GM23338 (cell line): ENCODE results near the gene MTMR6. TPM values are rescaled to one million over a fixed set of nuclear protein-coding genes. Genes with fewer than 3 reads are reported as not detected.

Source experiments
- ATAC-seq: fragments of 200-7000 bp; cut with Tn5 transposase; 3 replicates; pipeline ENCODE4 v1.9.1; 2020
- DNase-seq: peaks from one replicate; pipeline ENCODE4 v3.0.0-alpha.2; 2015; ENCODE audit warnings: low spot score
- H2AFZ ChIP-seq: fragments of 200-600 bp; sonication (generic); 2 replicates; pipeline ENCODE4 v1.8.0; 2016; ENCODE audit warnings: antibody characterized with exemption, mild to moderate bottlenecking, moderate library complexity
- H3F3A ChIP-seq: fragments of 200-600 bp; sonication (generic); replicated peaks from 2 replicates; pipeline ENCODE4 v1.8.0; 2017; ENCODE audit warnings: antibody characterized with exemption, mixed run types, low read depth
- H3K27ac ChIP-seq: fragments of 200-600 bp; sonication (generic); 2 replicates; pipeline ENCODE4 v1.6.1; 2016; ENCODE audit warnings: low read depth
- H3K27me3 ChIP-seq: fragments of 200-600 bp; sonication (generic); 2 replicates; pipeline ENCODE4 v1.8.0; 2016; ENCODE audit warnings: mild to moderate bottlenecking, mixed run types, moderate library complexity; ENCODE audit not compliant: insufficient read depth
- H3K36me3 ChIP-seq: fragments of 200-600 bp; sonication (generic); 2 replicates; pipeline ENCODE4 v1.8.0; 2016; ENCODE audit warnings: mild to moderate bottlenecking; ENCODE audit not compliant: insufficient read depth
- H3K4me1 ChIP-seq: fragments of 200-600 bp; sonication (generic); 2 replicates; pipeline ENCODE4 v1.8.0; 2016; ENCODE audit warnings: mild to moderate bottlenecking, moderate library complexity; ENCODE audit not compliant: insufficient read depth
- H3K4me2 ChIP-seq: fragments of 200-600 bp; sonication (generic); 2 replicates; pipeline ENCODE4 v1.7.1; 2017; ENCODE audit warnings: mixed run types
- H3K4me3 ChIP-seq: fragments of 200-600 bp; sonication (generic); 2 replicates; pipeline ENCODE4 v1.6.1; 2016; ENCODE audit warnings: mixed run types
- H3K79me2 ChIP-seq: fragments of 200-600 bp; sonication (generic); replicated peaks from 2 replicates; pipeline ENCODE4 v1.8.0; 2017; ENCODE audit warnings: mild to moderate bottlenecking; ENCODE audit not compliant: insufficient read depth
- H3K9me2 ChIP-seq: fragments of 200-600 bp; sonication (generic); 2 replicates; pipeline ENCODE4 v1.8.0; 2017; ENCODE audit not compliant: insufficient read depth
- H4K20me1 ChIP-seq: fragments of 200-600 bp; sonication (generic); replicated peaks from 2 replicates; pipeline ENCODE4 v1.8.0; 2017; ENCODE audit warnings: mild to moderate bottlenecking; ENCODE audit not compliant: insufficient read depth
- H3K27ac Mint-ChIP-seq: 2 replicates; pipeline ENCODE4 v1.8.0; 2020; ENCODE audit warnings: inconsistent platforms, mild to moderate bottlenecking, moderate library complexity, mixed read lengths
- H3K27me3 Mint-ChIP-seq: 3 replicates; pipeline ENCODE4 v1.8.0; 2022; ENCODE audit warnings: low read depth, mild to moderate bottlenecking, moderate library complexity, mixed read lengths, inconsistent platforms; ENCODE audit not compliant: insufficient read depth, poor library complexity
- H3K36me3 Mint-ChIP-seq: 3 replicates; pipeline ENCODE4 v1.8.0; 2021; ENCODE audit warnings: low read depth, mild to moderate bottlenecking, inconsistent platforms, moderate library complexity, mixed read lengths
- H3K4me1 Mint-ChIP-seq: 3 replicates; pipeline ENCODE4 v1.8.0; 2020; ENCODE audit warnings: mild to moderate bottlenecking, inconsistent platforms, mixed read lengths
- H3K4me3 Mint-ChIP-seq: 3 replicates; pipeline ENCODE4 v1.8.0; 2021; ENCODE audit warnings: moderate library complexity, mild to moderate bottlenecking, inconsistent platforms, mixed read lengths
- H3K9me3 Mint-ChIP-seq: 3 replicates; pipeline ENCODE4 v1.8.0; 2020; ENCODE audit warnings: moderate library complexity, mild to moderate bottlenecking, inconsistent platforms, mixed read lengths
- CREB1 ChIP-seq: fragments of 250-450 bp; sonication (Bioruptor Pico); IDR thresholded peaks from 2 replicates; pipeline ENCODE4 v1.5.0; 2020; ENCODE audit warnings: low read depth, mild to moderate bottlenecking, moderate library complexity
- EZH2 ChIP-seq: fragments of 200-600 bp; sonication (generic); IDR thresholded peaks from one replicate; pipeline ENCODE4 v1.8.0; 2017; ENCODE audit warnings: antibody characterized with exemption, mild to moderate bottlenecking, low read depth; ENCODE audit not compliant: unreplicated experiment
- EZH2phosphoT487 ChIP-seq: fragments of 200-600 bp; sonication (generic); IDR thresholded peaks from one replicate; pipeline ENCODE4 v1.8.1; 2018; ENCODE audit warnings: antibody characterized with exemption; ENCODE audit not compliant: unreplicated experiment
- JUNB ChIP-seq: IDR thresholded peaks from one replicate; pipeline ENCODE4 v1.6.1; 2016; ENCODE audit warnings: antibody characterized with exemption; ENCODE audit not compliant: unreplicated experiment
- NANOG ChIP-seq: IDR thresholded peaks from 2 replicates; pipeline ENCODE4 v1.6.1; 2016; ENCODE audit warnings: antibody characterized with exemption, borderline replicate concordance
- POLR2AphosphoS5 ChIP-seq: IDR thresholded peaks from 2 replicates; pipeline ENCODE4 v1.6.1; 2016; ENCODE audit warnings: antibody characterized with exemption, low read depth
- STAT1 ChIP-seq: IDR thresholded peaks from one replicate; pipeline ENCODE4 v1.6.1; 2016; ENCODE audit warnings: antibody characterized with exemption; ENCODE audit not compliant: unreplicated experiment
- ZNF114 ChIP-seq: fragments of 250-450 bp; sonication (Bioruptor Pico); IDR thresholded peaks from 2 replicates; pipeline ENCODE4 v1.5.0; 2020; ENCODE audit warnings: mild to moderate bottlenecking, moderate library complexity
- ZNF331 ChIP-seq: fragments of 250-450 bp; sonication (Bioruptor Pico); IDR thresholded peaks from 2 replicates; pipeline ENCODE4 v1.5.0; 2020; ENCODE audit warnings: low read depth, mild to moderate bottlenecking, moderate library complexity
- polyA plus RNA-seq: library from polyadenylated mRNA; unstranded; fragments of >200 nt; fragmentation: Nextera tagmentation; extraction: Ambion mirVana; gene quantifications from 2 replicates; pipeline ENCODE4 v1.2.1, GENCODE V29; 2016
- total RNA-seq: library from RNA; depleted of rRNA; stranded (reverse); fragments of >200 nt; shearing (Covaris generic); gene quantifications from 2 replicates; pipeline ENCODE4 v1.2.3, GENCODE V29; 2014
- TF ChIP-seq, protein P1 (sequence below), 2 experiments: fragments of 200-600 bp in 1 of 2; sonication (generic) in 1 of 2; conservative IDR thresholded peaks; 2 replicates each; pipeline versions ENCODE4 v1.5.1 to v1.6.1; 2016 to 2017; ENCODE audit warnings: antibody characterized with exemption in 2 of 2, low read depth in 2 of 2, mild to moderate bottlenecking in 2 of 2, moderate library complexity in 1 of 2
- TF ChIP-seq, protein P2 (sequence below): IDR thresholded peaks from 2 replicates; pipeline ENCODE4 v1.6.1; 2016; ENCODE audit warnings: antibody characterized with exemption
- TF ChIP-seq, protein P3 (sequence below): IDR thresholded peaks from one replicate; pipeline ENCODE4 v1.6.1; 2018; ENCODE audit warnings: antibody characterized with exemption; ENCODE audit not compliant: unreplicated experiment
- TF ChIP-seq, protein P4 (sequence below): fragments of 250-450 bp; sonication (Bioruptor Pico); IDR thresholded peaks from 2 replicates; pipeline ENCODE4 v1.5.0; 2020; ENCODE audit warnings: mild to moderate bottlenecking, moderate library complexity

MTMR6 gene
- total and polyA plus RNA-seq, 2 experiments from 2014 or later: 4.6 to 9.5 TPM

DNA sequence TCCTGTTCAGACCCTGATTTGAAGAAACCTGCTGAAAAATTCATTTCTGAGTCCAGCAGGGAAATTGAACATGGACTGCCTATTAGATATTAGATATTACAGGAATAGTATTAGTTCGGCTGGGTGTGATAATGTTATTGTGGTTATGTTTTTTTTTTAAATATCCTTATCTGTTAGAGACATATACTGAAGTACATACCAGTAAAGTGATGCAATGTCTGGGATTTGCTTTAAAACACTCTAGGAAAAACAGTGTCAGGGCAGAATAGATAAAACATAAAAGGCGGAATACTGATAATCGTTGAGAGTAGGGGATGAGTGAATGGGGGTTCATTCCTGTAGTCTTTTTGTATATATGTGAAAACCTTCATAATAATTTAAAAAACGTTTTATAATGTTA, 86.5 kb downstream of the MTMR6 start:
- H3K27me3 ChIP-seq: no peaks in the 10 kb centered on the region
- H3K36me3 ChIP-seq: no peaks in the 10 kb centered on the region
- no peaks in the 10 kb centered on the region; the same call in none of the 2 replicates for H3K4me1 ChIP-seq
- H3F3A ChIP-seq: no peaks in the 10 kb centered on the region
- DNase-seq (no peak), ATAC-seq (no peak)
- H3K27ac Mint-ChIP-seq: no peak overlapping the region
- H3K27ac ChIP-seq: no peak overlapping the region
- TF ChIP-seq, protein P1, sequence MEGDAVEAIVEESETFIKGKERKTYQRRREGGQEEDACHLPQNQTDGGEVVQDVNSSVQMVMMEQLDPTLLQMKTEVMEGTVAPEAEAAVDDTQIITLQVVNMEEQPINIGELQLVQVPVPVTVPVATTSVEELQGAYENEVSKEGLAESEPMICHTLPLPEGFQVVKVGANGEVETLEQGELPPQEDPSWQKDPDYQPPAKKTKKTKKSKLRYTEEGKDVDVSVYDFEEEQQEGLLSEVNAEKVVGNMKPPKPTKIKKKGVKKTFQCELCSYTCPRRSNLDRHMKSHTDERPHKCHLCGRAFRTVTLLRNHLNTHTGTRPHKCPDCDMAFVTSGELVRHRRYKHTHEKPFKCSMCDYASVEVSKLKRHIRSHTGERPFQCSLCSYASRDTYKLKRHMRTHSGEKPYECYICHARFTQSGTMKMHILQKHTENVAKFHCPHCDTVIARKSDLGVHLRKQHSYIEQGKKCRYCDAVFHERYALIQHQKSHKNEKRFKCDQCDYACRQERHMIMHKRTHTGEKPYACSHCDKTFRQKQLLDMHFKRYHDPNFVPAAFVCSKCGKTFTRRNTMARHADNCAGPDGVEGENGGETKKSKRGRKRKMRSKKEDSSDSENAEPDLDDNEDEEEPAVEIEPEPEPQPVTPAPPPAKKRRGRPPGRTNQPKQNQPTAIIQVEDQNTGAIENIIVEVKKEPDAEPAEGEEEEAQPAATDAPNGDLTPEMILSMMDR (conservative IDR thresholded peaks at IDR 0.05; ENCODE audit: low read depth in 2 of 2): no peak
- TF ChIP-seq NANOG (no peak), POLR2AphosphoS5 (no peak), CREB1 (CRISPR knock-in tag) (no peak), STAT1 (no peak), ZNF114 (CRISPR knock-in tag) (no peak), EZH2phosphoT487 (no peak), EZH2 (no peak), JUNB (no peak), ZNF331 (CRISPR knock-in tag) (no peak)
- TF ChIP-seq, protein P2, sequence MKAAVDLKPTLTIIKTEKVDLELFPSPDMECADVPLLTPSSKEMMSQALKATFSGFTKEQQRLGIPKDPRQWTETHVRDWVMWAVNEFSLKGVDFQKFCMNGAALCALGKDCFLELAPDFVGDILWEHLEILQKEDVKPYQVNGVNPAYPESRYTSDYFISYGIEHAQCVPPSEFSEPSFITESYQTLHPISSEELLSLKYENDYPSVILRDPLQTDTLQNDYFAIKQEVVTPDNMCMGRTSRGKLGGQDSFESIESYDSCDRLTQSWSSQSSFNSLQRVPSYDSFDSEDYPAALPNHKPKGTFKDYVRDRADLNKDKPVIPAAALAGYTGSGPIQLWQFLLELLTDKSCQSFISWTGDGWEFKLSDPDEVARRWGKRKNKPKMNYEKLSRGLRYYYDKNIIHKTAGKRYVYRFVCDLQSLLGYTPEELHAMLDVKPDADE: no peak
- TF ChIP-seq, protein P3, sequence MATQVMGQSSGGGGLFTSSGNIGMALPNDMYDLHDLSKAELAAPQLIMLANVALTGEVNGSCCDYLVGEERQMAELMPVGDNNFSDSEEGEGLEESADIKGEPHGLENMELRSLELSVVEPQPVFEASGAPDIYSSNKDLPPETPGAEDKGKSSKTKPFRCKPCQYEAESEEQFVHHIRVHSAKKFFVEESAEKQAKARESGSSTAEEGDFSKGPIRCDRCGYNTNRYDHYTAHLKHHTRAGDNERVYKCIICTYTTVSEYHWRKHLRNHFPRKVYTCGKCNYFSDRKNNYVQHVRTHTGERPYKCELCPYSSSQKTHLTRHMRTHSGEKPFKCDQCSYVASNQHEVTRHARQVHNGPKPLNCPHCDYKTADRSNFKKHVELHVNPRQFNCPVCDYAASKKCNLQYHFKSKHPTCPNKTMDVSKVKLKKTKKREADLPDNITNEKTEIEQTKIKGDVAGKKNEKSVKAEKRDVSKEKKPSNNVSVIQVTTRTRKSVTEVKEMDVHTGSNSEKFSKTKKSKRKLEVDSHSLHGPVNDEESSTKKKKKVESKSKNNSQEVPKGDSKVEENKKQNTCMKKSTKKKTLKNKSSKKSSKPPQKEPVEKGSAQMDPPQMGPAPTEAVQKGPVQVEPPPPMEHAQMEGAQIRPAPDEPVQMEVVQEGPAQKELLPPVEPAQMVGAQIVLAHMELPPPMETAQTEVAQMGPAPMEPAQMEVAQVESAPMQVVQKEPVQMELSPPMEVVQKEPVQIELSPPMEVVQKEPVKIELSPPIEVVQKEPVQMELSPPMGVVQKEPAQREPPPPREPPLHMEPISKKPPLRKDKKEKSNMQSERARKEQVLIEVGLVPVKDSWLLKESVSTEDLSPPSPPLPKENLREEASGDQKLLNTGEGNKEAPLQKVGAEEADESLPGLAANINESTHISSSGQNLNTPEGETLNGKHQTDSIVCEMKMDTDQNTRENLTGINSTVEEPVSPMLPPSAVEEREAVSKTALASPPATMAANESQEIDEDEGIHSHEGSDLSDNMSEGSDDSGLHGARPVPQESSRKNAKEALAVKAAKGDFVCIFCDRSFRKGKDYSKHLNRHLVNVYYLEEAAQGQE: no peak
- TF ChIP-seq, protein P4, sequence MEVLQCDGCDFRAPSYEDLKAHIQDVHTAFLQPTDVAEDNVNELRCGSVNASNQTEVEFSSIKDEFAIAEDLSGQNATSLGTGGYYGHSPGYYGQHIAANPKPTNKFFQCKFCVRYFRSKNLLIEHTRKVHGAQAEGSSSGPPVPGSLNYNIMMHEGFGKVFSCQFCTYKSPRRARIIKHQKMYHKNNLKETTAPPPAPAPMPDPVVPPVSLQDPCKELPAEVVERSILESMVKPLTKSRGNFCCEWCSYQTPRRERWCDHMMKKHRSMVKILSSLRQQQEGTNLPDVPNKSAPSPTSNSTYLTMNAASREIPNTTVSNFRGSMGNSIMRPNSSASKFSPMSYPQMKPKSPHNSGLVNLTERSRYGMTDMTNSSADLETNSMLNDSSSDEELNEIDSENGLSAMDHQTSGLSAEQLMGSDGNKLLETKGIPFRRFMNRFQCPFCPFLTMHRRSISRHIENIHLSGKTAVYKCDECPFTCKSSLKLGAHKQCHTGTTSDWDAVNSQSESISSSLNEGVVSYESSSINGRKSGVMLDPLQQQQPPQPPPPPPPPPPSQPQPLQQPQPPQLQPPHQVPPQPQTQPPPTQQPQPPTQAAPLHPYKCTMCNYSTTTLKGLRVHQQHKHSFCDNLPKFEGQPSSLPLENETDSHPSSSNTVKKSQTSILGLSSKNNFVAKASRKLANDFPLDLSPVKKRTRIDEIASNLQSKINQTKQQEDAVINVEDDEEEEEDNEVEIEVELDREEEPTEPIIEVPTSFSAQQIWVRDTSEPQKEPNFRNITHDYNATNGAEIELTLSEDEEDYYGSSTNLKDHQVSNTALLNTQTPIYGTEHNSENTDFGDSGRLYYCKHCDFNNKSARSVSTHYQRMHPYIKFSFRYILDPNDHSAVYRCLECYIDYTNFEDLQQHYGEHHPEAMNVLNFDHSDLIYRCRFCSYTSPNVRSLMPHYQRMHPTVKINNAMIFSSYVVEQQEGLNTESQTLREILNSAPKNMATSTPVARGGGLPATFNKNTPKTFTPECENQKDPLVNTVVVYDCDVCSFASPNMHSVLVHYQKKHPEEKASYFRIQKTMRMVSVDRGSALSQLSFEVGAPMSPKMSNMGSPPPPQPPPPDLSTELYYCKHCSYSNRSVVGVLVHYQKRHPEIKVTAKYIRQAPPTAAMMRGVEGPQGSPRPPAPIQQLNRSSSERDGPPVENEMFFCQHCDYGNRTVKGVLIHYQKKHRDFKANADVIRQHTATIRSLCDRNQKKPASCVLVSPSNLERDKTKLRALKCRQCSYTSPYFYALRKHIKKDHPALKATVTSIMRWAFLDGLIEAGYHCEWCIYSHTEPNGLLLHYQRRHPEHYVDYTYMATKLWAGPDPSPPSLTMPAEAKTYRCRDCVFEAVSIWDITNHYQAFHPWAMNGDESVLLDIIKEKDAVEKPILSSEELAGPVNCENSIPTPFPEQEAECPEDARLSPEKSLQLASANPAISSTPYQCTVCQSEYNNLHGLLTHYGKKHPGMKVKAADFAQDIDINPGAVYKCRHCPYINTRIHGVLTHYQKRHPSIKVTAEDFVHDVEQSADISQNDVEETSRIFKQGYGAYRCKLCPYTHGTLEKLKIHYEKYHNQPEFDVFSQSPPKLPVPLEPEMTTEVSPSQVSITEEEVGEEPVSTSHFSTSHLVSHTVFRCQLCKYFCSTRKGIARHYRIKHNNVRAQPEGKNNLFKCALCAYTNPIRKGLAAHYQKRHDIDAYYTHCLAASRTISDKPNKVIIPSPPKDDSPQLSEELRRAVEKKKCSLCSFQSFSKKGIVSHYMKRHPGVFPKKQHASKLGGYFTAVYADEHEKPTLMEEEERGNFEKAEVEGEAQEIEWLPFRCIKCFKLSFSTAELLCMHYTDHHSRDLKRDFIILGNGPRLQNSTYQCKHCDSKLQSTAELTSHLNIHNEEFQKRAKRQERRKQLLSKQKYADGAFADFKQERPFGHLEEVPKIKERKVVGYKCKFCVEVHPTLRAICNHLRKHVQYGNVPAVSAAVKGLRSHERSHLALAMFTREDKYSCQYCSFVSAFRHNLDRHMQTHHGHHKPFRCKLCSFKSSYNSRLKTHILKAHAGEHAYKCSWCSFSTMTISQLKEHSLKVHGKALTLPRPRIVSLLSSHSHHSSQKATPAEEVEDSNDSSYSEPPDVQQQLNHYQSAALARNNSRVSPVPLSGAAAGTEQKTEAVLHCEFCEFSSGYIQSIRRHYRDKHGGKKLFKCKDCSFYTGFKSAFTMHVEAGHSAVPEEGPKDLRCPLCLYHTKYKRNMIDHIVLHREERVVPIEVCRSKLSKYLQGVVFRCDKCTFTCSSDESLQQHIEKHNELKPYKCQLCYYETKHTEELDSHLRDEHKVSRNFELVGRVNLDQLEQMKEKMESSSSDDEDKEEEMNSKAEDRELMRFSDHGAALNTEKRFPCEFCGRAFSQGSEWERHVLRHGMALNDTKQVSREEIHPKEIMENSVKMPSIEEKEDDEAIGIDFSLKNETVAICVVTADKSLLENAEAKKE (CRISPR knock-in tag): no peak
- H3K4me2 ChIP-seq: no peak overlapping the region
- no peaks in the 10 kb centered on the region for H3K79me2 ChIP-seq
- H3K27me3 Mint-ChIP-seq: peaks cover 1% of the 10 kb centered on the region
- no peak overlapping the region for H3K4me3 Mint-ChIP-seq
- no peak overlapping the region for H2AFZ ChIP-seq
- H3K9me2 ChIP-seq: peaks cover 6% of the 10 kb centered on the region; the same call in 1 of the 2 replicates
- H3K36me3 Mint-ChIP-seq: no peaks in the 10 kb centered on the region
- H3K4me3 ChIP-seq: no peak overlapping the region
- H3K9me3 Mint-ChIP-seq: peaks cover 5% of the 10 kb centered on the region; the same call in 1 of the 3 replicates
- peaks cover 15% of the 10 kb centered on the region; the same call in 2 of the 3 replicates for H3K4me1 Mint-ChIP-seq
- H4K20me1 ChIP-seq: no peaks in the 10 kb centered on the region
